Thyroid gland (tissue), 4 donors: ENCODE data around the gene GSG1L.

Source experiments
- POLR2A ChIP-seq, 2 donors: fragments of 450-650 bp; IDR thresholded peaks; one replicate each; pipeline ENCODE4 v1.6.1; 2017; ENCODE audit warnings: antibody characterized with exemption in 2 of 2, mild to moderate bottlenecking in 2 of 2, moderate library complexity in 1 of 2
- TF ChIP-seq, protein P1 (sequence below), 6 experiments: fragments of 200-600 bp in 3 of 6; fragments of 450-650 bp in 3 of 6; sonication (generic) in 3 of 6; IDR thresholded peaks; one replicate each; pipeline ENCODE4 v1.5.1; 2016 to 2019; ENCODE audit warnings: antibody characterized with exemption in 6 of 6, mild to moderate bottlenecking in 2 of 6, inconsistent platforms in 1 of 6, moderate library complexity in 1 of 6

- TF ChIP-seq, protein P1, sequence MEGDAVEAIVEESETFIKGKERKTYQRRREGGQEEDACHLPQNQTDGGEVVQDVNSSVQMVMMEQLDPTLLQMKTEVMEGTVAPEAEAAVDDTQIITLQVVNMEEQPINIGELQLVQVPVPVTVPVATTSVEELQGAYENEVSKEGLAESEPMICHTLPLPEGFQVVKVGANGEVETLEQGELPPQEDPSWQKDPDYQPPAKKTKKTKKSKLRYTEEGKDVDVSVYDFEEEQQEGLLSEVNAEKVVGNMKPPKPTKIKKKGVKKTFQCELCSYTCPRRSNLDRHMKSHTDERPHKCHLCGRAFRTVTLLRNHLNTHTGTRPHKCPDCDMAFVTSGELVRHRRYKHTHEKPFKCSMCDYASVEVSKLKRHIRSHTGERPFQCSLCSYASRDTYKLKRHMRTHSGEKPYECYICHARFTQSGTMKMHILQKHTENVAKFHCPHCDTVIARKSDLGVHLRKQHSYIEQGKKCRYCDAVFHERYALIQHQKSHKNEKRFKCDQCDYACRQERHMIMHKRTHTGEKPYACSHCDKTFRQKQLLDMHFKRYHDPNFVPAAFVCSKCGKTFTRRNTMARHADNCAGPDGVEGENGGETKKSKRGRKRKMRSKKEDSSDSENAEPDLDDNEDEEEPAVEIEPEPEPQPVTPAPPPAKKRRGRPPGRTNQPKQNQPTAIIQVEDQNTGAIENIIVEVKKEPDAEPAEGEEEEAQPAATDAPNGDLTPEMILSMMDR (IDR thresholded peaks at IDR 0.05), result no peak
- TF ChIP-seq POLR2A (IDR thresholded peaks at IDR 0.05), result no peak
These were observed 35.7 kb upstream of the GSG1L start for GRCh38 chr16:28098959-28099945.
